NT2/D1 (cell line): ENCODE measurements around the gene RERE.

Experiments
- YY1 ChIP-seq: IDR thresholded peaks from 2 replicates; pipeline ENCODE4 v1.6.1; 2011; ENCODE audit not compliant: insufficient read length, insufficient read depth
- ZNF274 ChIP-seq: IDR thresholded peaks from 2 replicates; pipeline ENCODE4 v1.6.1; 2011; ENCODE audit warnings: mild to moderate bottlenecking, low read depth, low read length

- TF ChIP-seq YY1: no peak
- TF ChIP-seq ZNF274: no peak
These were observed 380.1 kb downstream of the RERE start for GRCh38 chr1:8437347-8437746.
